ENCODE data around the gene NANOS3.

DNA sequence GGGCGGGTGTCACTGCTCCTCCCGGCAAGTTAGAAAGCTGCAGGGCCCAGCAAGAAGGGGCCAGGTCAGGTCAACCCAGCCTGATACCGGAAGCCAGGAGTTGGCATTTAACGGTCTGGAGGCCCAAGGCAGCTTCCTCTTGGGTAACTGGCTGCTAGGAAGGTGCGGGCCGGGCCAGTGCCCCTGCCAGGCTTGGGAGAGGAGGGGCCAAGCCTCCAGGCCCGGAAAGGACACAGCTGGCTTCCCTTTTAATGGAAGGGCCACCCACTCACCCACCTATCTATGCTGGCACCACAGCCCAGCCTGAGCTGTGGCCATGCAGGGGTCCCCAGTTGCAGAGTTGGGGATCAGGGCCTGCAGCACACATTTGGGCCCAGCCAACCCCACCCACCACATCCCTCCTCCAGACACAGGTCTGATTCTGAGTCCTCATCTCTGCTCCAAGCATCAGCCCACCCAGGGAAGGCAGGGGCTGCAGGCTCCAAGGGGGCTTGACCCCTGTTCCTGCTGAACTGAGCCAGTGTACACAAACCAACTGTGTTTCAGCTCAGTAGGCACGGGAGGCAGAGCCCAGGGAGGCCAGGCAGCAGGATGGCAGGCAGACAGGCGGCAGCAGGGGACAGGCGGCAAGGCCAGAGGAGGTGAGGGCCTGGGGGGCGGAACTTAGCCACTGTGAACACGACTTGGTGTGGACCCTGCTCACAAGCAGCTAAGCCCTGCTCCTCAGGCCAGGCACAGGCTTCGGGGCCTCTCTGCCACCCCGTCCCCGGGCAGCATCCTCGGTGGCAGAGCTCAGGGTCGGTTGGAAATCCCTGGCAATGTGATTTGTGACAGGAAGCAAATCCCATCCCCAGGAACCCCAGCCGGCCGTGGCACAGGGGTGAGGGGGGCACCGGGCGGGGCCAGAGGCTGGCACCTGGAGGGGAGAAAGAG lies 40.9 kb upstream of the NANOS3 start:
- TF ChIP-seq, protein P1, sequence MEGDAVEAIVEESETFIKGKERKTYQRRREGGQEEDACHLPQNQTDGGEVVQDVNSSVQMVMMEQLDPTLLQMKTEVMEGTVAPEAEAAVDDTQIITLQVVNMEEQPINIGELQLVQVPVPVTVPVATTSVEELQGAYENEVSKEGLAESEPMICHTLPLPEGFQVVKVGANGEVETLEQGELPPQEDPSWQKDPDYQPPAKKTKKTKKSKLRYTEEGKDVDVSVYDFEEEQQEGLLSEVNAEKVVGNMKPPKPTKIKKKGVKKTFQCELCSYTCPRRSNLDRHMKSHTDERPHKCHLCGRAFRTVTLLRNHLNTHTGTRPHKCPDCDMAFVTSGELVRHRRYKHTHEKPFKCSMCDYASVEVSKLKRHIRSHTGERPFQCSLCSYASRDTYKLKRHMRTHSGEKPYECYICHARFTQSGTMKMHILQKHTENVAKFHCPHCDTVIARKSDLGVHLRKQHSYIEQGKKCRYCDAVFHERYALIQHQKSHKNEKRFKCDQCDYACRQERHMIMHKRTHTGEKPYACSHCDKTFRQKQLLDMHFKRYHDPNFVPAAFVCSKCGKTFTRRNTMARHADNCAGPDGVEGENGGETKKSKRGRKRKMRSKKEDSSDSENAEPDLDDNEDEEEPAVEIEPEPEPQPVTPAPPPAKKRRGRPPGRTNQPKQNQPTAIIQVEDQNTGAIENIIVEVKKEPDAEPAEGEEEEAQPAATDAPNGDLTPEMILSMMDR (IDR thresholded peaks at IDR 0.05): no peak
- TF ChIP-seq PRDM15 (CRISPR knock-in tag; IDR thresholded peaks at IDR 0.05) (no peak), ZNF121 (CRISPR knock-in tag; IDR thresholded peaks at IDR 0.05) (no peak), FOXP1 (CRISPR knock-in tag; IDR thresholded peaks at IDR 0.05; ENCODE audit: borderline replicate concordance) (no peak), ZNF423 (CRISPR knock-in tag; IDR thresholded peaks at IDR 0.05) (no peak), MXD4 (CRISPR knock-in tag; IDR thresholded peaks at IDR 0.05; ENCODE audit: borderline replicate concordance) (no peak), RORB (CRISPR knock-in tag; IDR thresholded peaks at IDR 0.05) (no peak), ZNF396 (CRISPR knock-in tag; IDR thresholded peaks at IDR 0.05; ENCODE audit: borderline replicate concordance) (no peak)
- TF ChIP-seq, protein P2, sequence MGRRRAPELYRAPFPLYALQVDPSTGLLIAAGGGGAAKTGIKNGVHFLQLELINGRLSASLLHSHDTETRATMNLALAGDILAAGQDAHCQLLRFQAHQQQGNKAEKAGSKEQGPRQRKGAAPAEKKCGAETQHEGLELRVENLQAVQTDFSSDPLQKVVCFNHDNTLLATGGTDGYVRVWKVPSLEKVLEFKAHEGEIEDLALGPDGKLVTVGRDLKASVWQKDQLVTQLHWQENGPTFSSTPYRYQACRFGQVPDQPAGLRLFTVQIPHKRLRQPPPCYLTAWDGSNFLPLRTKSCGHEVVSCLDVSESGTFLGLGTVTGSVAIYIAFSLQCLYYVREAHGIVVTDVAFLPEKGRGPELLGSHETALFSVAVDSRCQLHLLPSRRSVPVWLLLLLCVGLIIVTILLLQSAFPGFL (CRISPR knock-in tag; IDR thresholded peaks at IDR 0.05; ENCODE audit: borderline replicate concordance): no peak

All from WTC11 (cell line).